Fibroblast of skin of left quadriceps (primary cell): ENCODE measurements around the gene OR4D9.

Source experiments
- DNase-seq, 2 experiments: peaks; one replicate each; pipeline ENCODE4 v3.0.0-alpha.2; 2013; ENCODE audit warnings: low read depth in 2 of 2

Gene OR4D9

DNA sequence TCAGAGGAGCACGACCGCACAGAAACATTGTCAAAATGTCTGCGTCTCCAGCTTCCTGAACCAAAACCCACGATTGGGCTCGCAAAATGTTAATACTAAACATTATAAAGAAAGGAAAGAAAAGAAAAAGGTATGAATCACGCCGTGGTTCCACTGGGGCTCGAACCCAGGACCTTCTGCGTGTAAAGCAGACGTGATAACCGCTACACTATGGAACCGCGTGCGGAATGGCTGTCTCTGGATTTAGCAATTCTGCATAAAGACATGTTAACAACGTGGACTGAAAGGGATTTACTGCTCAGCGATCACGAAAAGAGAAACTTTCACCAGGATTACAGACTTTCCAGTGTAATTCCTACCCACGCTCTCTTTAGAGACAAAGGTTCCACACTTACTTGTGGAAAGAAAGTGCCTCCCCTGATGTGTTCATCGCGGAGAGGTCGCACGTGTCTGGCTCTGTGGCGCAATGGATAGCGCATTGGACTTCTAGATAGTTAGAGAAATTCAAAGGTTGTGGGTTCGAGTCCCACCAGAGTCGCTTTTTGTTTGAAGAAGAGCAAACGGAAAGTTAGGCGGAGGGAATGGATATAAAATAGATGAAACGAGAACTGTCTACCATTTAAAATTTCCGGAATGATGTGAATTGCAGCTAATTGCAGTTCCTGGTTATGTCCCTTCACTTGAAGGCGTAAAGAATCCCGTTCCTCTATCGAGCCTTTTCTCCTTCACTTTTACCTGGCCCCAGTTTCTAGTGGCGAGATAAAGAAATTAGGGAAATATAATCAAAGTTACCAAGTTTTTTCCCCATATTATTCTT, 39.7 kb downstream of the OR4D9 start:
- peak; percentile 84 to 86 for DNase-seq

DNA sequence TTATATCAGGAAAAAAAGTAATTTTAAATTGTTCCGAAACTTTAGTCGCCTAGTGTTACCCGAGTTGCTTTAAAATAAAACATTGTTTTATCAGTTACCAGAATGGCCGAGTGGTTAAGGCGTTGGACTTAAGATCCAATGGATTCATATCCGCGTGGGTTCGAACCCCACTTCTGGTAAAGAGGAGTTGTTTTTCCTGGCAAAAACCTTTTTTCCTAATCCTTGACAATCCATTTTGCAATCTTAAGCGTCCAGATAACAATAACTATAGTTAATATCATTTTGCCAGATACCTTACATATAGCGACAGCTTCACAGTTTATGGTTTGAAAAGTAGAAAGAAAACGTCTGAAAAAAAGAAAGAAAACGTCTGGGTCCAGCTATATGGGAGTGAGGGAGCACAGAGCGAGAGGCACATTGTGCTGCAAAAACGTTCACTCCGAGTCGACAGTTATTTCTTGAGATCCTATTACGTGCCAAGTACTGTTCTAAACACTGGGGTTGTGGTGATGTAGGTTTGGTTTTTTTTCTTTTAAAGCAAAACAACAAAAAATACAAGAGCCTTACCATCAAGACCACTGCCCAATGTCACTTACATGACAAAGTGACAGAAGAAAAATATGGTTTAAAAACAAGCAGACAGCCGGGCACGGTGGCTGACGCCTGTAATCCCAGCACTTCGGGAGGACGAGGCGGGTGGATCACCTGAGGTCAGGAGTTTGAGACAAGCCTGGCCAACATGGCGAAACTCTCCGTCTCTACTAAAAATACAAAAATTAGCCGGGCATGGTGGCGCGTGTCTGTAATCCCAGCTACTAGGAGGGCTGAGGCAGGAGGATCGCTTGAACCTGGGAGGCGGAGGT, 40.6 kb downstream of the OR4D9 start:
- DNase-seq: peak; percentile 64 to 70

DNA sequence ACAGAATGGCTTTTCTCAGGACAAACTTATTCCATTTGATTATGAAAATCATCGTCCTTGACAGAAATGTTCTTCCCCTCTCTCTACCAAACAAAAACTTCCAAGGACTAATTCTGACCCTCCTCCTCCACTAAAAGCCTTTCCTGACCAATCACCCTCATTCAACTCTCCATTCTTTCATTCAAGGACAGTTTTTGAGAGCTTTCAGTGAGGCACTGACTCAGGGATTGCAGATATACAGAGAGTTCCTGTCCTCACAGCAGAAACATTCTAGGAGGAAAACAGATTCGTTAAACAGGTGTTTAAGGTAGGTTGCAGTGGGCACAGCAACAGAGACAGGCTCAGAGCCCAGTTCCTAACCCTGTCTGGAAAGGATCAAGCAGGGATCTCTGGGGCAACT, 41.5 kb downstream of the OR4D9 start:
- DNase-seq: no peak

DNA sequence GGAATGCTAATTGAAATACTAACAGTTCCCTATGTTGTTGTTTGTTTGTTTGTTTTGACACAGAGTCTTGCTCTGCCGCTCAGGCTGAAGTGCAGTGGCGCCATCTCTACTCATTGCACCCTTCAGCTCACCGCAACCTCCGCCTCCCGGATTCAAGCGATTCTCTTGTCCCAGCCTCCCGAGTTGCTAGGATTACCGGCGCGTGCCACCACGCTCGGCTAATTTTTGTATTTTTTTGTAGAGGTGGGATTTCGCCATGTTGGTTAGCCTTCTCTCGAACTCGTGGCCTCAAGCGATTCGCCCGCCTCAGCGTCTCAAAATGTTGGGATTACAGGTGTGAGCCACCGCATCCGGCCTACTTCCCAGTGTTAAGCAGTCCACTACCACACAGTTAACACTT, 42.0 kb downstream of the OR4D9 start:
- DNase-seq: no peak

DNA sequence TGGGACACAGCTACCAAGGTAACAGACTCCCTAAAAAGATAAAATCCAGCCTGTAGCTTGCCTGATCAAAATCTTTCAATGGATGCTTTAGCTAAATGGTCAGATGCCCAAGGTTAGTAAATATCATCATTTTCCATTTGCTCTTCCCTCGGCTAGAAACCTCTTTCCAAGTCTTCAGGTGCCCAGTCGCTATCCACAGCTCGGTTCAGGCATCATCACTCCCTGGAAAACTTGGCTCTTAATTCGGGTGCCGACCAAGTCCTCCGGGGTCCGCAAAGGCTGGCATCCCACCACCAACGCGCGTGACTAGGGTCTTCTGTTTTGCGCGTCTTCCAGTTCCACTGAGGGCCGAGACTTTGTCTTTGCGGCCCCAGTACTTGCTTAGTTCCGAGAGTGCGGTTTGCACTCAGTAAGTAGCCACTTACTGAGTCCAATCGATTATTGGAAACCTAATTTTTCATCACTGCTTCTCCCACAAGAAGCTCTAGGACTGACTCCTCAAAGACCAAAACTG, 44.3 kb downstream of the OR4D9 start:
- no peak for DNase-seq

DNA sequence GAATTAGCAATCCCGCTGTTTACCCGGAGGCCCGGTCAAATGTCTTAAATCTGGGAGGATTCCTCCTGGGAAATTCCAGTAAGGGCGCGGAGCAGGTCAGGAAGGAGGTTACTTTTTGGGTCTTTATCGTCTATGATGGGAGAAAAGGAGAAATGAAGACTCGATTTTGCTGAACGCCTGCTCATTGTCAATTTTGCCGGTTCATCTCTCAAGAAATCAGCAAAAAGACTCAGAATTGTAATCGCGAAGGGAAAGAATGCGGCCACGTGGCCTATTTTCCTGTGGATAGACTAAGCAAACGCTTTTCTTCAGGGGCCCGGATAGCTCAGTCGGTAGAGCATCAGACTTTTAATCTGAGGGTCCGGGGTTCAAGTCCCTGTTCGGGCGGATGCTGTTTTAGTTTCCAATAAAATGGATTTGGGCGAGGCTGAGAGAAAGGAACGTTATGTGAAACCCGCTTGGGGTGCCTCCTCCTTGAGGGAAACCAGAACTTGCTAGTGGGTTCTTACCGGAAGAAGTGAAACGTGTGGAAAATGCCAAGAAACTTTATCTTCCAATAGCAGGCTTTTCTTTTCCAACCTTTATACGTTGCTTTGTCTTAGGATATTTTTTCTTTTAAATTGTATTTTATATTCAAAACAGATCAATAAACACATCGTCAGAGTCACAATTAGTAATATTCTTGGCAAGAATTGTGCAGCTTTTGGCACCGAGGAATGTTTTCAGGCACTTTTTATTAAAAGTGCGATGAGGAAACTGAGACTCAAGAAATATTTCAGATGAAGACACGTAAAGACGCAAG, 45.0 kb downstream of the OR4D9 start:
- peak; percentile 82 to 86 for DNase-seq

DNA sequence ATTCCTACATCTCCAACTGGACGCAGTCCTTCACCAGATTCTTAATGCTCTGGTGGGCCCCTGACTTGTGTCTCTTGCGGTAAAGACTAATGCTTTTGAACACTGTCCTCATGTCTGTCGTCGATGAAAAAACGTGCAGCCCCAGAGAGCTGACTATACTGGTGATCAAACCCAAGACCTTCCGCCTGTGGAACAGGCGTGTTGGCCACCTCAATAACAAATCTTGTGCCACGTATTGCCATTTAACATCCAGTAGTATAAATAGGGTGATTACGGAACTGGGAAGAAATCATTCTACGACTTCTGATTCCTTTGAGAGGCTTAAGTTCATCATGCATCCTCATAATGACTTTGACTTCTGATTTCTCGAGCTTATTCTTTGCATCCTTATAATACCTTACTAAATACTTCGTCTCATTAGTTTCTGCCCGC, 45.6 kb downstream of the OR4D9 start:
- DNase-seq: peak in 1 of 2 experiments; percentile 18

DNA sequence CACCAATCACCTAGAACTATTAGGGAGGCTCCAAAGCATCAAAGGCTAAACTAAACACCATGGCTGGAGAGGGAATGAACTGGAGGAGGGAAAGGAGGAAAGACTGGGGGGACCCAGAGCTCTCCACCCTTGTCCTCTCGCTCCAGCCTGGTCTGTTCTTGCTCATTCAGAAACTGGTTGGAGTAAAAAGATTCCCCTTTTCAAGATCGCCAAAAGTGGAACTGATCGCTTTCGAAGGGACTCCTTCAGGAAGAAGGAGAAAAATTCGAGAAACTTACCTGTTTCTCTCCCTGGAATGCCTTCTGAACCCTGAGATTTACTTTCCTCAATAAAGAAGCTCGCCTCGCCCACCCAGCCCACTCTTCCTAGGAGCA, 46.9 kb downstream of the OR4D9 start:
- DNase-seq: no peak

DNA sequence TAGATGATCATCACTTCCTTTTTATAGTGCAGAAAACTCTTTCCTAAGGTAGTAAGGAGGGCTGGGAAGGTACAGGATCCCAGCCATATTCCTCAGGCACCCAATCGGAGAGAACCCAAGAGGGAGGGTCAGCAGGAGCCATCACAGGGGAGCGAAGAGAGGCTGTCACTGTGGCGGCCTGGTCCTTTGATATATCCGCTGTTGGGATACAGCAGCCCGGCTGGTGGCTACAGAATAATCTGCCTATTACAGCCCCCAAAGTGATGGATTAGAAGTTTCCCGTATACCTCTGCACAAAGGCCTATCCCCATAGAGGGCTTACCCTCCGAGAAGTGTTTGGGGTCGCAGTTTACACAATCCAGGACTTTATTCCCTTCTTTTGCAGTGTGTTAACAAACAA, 48.5 kb downstream of the OR4D9 start:
- no peak for DNase-seq

DNA sequence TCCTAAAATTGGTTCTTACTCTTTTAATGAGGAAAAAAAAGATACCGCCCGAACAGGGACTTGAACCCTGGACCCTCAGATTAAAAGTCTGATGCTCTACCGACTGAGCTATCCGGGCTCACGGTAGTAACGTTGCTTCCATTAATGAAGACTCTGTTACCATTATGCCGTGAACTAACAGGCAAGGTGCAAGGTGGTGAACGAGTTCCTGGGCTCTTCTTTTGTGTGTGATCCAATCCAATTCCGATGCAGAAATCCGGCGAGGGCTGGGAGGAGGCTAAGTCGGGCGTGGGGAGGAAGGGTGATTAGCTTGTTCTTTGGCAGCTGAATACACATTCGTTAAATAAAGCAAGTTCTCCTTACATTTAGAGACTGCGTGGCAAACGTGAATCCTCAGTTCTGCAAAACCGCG, 49.0 kb downstream of the OR4D9 start:
- DNase-seq: peak; percentile 29 to 37

DNA sequence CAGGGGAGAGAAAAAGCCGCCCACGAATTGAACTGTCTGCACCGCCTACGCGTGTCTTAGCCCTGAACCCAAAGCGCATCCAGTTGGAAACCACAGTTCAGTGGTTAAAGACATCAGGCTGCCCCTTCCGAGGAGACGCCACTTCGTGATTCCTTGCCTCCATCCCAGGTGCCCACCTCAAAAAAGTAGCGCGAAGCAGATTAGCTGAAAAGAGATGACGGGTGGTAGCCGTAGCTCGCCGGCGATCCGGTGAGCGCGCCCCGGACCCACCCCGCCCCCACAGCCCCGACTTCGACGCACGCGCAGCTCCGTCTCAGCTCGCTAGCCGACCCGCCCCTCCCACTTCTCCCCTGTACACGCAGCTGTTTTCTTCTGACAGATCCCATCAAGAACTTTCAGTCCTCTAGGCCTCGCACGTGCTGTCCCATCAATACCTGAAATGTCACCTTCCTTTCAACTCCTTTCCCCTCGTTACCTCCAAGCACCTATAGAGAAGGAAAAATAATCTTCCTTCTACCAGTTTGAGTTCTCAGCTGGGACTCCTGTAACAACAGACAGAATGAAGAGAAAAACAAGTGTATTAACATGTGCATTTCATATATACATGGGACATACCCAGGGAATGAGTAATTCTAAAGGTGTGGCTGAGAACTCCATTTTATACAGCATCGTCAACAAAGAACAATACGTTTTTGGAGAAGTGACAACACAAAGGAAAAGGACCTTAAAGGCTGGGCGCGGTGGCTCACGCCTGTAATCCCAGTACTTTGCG, 49.5 kb downstream of the OR4D9 start:
- peak; percentile 46 to 62 for DNase-seq

DNA sequence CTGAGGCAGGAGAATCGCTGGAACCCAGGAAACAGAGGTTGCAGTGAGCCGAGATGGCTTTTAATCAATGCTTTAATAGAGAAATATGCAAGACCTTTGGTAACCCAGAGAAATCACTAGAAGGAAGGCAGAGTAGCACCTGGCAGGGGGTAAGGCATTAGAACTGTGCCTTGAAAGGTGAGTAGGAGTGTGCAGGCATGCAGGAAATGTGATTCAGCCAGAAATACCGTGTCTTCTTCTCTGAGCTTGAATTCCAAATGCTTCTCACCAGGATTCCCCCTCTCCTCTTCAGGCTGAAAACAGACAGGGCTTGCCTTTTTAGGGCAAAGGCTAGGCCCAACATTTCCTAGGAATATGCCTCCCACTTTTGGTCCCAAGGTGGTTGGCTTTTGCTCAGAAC, 51.0 kb downstream of the OR4D9 start:
- no peak for DNase-seq
